Measurements from ENCODE around the gene MYO1H. TPM values are rescaled to one million over a fixed set of nuclear protein-coding genes. Genes with fewer than 3 reads are reported as not detected.

Gene MYO1H
- total and polyA plus RNA-seq, 2 of the 8 experiments (the other 6 are each of a cell fraction or from before 2014, with no cell fraction given): 0.03 TPM; not detected in 1

GRCh38 chr12:109482894-109483293 lies 135.2 kb downstream of the MYO1H start:
- H2BK15ac ChIP-seq (ENCODE audit: low read length): no peak overlapping the region
- no peak overlapping the region for H3K4me2 ChIP-seq (ENCODE audit: insufficient read depth in 1 of 2, low read depth in 2 of 2, low read length in 2 of 2)
- H3K14ac ChIP-seq (ENCODE audit: insufficient read length): no peak overlapping the region
- DNase-seq (ENCODE audit: low read depth in 1 of 2, low spot score in 2 of 2) (no peak), FAIRE-seq (no peak)
- no peak overlapping the region for H3K27ac ChIP-seq (ENCODE audit: low read depth, low read length)
- CTCF ChIA-PET (ENCODE audit: partially characterized antibody): interaction anchor here (1.0 to 1.3 kb wide), 2 partner anchors 32 to 56 kb away, joined by 3 to 4 read pairs; no protein-coding TSS in a partner anchor
- no peak overlapping the region for H2AFZ ChIP-seq (ENCODE audit: low read length)
- no peak overlapping the region for H3K56ac ChIP-seq (replicated peaks; ENCODE audit: insufficient read length, low read depth, low read length)
- H3K18ac ChIP-seq (ENCODE audit: extremely low read depth, low read length): no peak overlapping the region
- H2BK12ac ChIP-seq (ENCODE audit: low read depth, low read length): no peak overlapping the region
- H2BK5ac ChIP-seq (ENCODE audit: low read depth, low read length): no peak overlapping the region
- H3K4ac ChIP-seq (replicated peaks; ENCODE audit: insufficient read length, low read depth, low read length): no peak overlapping the region
- H4K5ac ChIP-seq (ENCODE audit: insufficient read length, low read depth, low read length): no peak overlapping the region
- H4K20me1 ChIP-seq (replicated peaks in 1 of 2; ENCODE audit: control insufficient read depth in 1 of 2, insufficient read depth in 2 of 2, low read length in 2 of 2): peaks cover 2% of the 10 kb centered on the region in 2 experiments
- 88% methylated on average over 2 of the region's 2 CpGs; no CpG with 5 or more reads in 1 of the 2 experiments for WGBS, 2 experiments (ENCODE audit: extremely low coverage in 1 of 2, insufficient coverage in 1 of 2, insufficient read length in 1 of 2, insufficient replicate concordance in 2 of 2, low coverage in 1 of 2, low lambda C conversion rate in 2 of 2, missing lambda C conversion rate in 1 of 2)
- no peak overlapping the region for H4K91ac ChIP-seq (replicated peaks; ENCODE audit: insufficient read length, low read length)
- no peak overlapping the region for H4K8ac ChIP-seq (ENCODE audit: extremely low read depth, insufficient read depth, low read length)
- H3K23me2 ChIP-seq (ENCODE audit: low read depth, low read length): peaks cover 2% of the 10 kb centered on the region; the same call in 1 of the 2 replicates
- H3K9me3 ChIP-seq (ENCODE audit: insufficient read depth in 2 of 2, low read depth in 1 of 2, low read length in 1 of 2): no peaks in the 10 kb centered on the region
- peaks cover 0 to 4% (median 0%) of the 10 kb centered on the region in 4 experiments; a peak in 2 of 7 replicates for H3K4me1 ChIP-seq (replicated peaks in 1 of 4; ENCODE audit: control insufficient read depth in 3 of 4, insufficient read depth in 4 of 4, low read length in 3 of 4)
- no peak overlapping the region for H2BK20ac ChIP-seq (ENCODE audit: low read length)
- no peak overlapping the region for H3K4me3 ChIP-seq (ENCODE audit: extremely low read depth in 1 of 4, insufficient read depth in 2 of 4, low read depth in 3 of 4, low read length in 4 of 4)
- H3K79me2 ChIP-seq (ENCODE audit: control insufficient read depth in 1 of 2, insufficient read depth in 2 of 2, low read length in 2 of 2): peaks cover 3 to 14% of the 10 kb centered on the region in 2 experiments
- H2BK120ac ChIP-seq (replicated peaks; ENCODE audit: low read depth, low read length): no peak overlapping the region
- no peaks in the 10 kb centered on the region for H3K27me3 ChIP-seq (replicated peaks in 1 of 4; ENCODE audit: control insufficient read depth in 3 of 4, extremely low read depth in 1 of 4, insufficient read depth in 3 of 4, low read length in 3 of 4)
- H3K9ac ChIP-seq (replicated peaks in 1 of 4; ENCODE audit: extremely low read depth in 1 of 4, low read depth in 3 of 4, low read length in 3 of 4): no peak overlapping the region
- H2AK5ac ChIP-seq (ENCODE audit: low read depth, low read length): no peak overlapping the region
- POLR2A ChIA-PET (ENCODE audit: partially characterized antibody): interaction anchor here (1.8 kb wide), 1 partner anchor 10 kb away, joined by 5 read pairs; no protein-coding TSS in a partner anchor
- H3K23ac ChIP-seq (ENCODE audit: insufficient read length): no peak overlapping the region
- TF ChIP-seq YY1 (IDR thresholded peaks at IDR 0.05; ENCODE audit: low read depth, low read length) (no peak), SAP30 (IDR thresholded peaks at IDR 0.05; ENCODE audit: insufficient read depth, insufficient replicate concordance, low read length) (no peak), POLR2A (IDR thresholded peaks at IDR 0.05; ENCODE audit: control extremely low read depth in 1 of 2, low read depth in 2 of 2, low read length in 2 of 2) (no peak), TAF1 (IDR thresholded peaks at IDR 0.05; ENCODE audit: low read depth, low read length) (no peak), POLR2AphosphoS5 (IDR thresholded peaks at IDR 0.05; ENCODE audit: low read depth, low read length) (no peak), SP1 (IDR thresholded peaks at IDR 0.05; ENCODE audit: low read depth, low read length) (no peak), EGR1 (IDR thresholded peaks at IDR 0.05; ENCODE audit: borderline replicate concordance, low read depth, low read length) (no peak), BCL11A (IDR thresholded peaks at IDR 0.05; ENCODE audit: low read depth in 2 of 2, low read length in 2 of 2) (no peak), SIX5 (IDR thresholded peaks at IDR 0.05; ENCODE audit: low read depth, low read length) (no peak), CBX8 (IDR thresholded peaks at IDR 0.05; ENCODE audit: borderline replicate concordance, low read depth, low read length) (no peak)
- TF ChIP-seq, protein P1, sequence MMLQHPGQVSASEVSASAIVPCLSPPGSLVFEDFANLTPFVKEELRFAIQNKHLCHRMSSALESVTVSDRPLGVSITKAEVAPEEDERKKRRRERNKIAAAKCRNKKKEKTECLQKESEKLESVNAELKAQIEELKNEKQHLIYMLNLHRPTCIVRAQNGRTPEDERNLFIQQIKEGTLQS (IDR thresholded peaks at IDR 0.05; ENCODE audit: insufficient read depth, low read depth, low read length): no peak
- H3K79me1 ChIP-seq (ENCODE audit: low read depth, low read length): no peaks in the 10 kb centered on the region; the same call in 1 of the 2 replicates
- H3K36me3 ChIP-seq (ENCODE audit: control insufficient read depth in 2 of 4, insufficient read depth in 4 of 4, low read length in 3 of 4): peaks cover 6 to 38% (median 27%) of the 10 kb centered on the region in 4 experiments
